Gastrocnemius medialis (tissue), 4 donors: Measurements from ENCODE around the gene POLH.

ENCODE experiments used
- POLR2A ChIP-seq, 2 donors: fragments of 450-650 bp; IDR thresholded peaks; one replicate each; pipeline ENCODE4 v1.6.1; 2017; ENCODE audit warnings: antibody characterized with exemption in 2 of 2, mild to moderate bottlenecking in 2 of 2, moderate library complexity in 2 of 2
- TF ChIP-seq, protein P1 (sequence below), 5 experiments: fragments of 450-650 bp in 3 of 5; fragments of 200-600 bp in 2 of 5; sonication (generic) in 2 of 5; IDR thresholded peaks in 4 of 5; conservative IDR thresholded peaks in 1 of 5; 1 replicate in 4 of 5; 2 replicates in 1 of 5; pipeline ENCODE4 v1.5.1; 2016 to 2019; ENCODE audit warnings: antibody characterized with exemption in 5 of 5, mild to moderate bottlenecking in 3 of 5, moderate library complexity in 3 of 5

DNA sequence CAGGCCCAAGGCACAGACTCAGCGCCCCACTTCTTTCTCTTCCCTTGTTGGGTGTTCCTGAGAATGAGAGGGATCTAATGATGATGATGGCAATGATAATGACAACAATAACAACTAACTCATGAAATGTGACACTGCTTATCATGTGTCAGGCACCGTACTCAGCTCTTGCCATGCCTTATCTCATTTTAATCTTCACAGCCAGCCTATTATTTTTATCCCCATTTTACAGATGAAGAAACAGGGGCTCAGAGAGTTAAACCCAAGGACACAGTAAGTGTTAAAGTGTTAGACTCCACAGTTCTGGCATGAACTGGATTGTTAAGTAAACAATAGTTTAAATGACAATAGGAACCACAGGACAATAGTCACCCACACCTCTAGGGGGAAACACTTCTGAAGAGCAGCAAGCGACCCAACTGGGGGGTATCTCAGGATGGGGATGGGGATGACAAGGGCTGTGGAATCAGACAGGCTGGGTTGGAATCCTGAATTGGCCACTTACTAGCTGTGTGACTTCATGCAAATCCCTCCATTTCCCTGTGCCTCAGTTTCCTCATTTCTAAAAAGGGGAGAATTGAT lies 81.3 kb downstream of the POLH start:
- TF ChIP-seq, protein P1, sequence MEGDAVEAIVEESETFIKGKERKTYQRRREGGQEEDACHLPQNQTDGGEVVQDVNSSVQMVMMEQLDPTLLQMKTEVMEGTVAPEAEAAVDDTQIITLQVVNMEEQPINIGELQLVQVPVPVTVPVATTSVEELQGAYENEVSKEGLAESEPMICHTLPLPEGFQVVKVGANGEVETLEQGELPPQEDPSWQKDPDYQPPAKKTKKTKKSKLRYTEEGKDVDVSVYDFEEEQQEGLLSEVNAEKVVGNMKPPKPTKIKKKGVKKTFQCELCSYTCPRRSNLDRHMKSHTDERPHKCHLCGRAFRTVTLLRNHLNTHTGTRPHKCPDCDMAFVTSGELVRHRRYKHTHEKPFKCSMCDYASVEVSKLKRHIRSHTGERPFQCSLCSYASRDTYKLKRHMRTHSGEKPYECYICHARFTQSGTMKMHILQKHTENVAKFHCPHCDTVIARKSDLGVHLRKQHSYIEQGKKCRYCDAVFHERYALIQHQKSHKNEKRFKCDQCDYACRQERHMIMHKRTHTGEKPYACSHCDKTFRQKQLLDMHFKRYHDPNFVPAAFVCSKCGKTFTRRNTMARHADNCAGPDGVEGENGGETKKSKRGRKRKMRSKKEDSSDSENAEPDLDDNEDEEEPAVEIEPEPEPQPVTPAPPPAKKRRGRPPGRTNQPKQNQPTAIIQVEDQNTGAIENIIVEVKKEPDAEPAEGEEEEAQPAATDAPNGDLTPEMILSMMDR (IDR thresholded peaks at IDR 0.05 in 4 of 5, conservative IDR thresholded peaks at IDR 0.05 in 1 of 5) = no peak
- no peak for TF ChIP-seq POLR2A (IDR thresholded peaks at IDR 0.05)
